Esophagus muscularis mucosa (tissue), 3 donors: Measurements from ENCODE around the gene SKI.

Experiments used
- POLR2A ChIP-seq: fragments of 450-650 bp; IDR thresholded peaks from one replicate; pipeline ENCODE4 v1.6.1; 2017; ENCODE audit warnings: antibody characterized with exemption, moderate library complexity, mild to moderate bottlenecking, low read depth
- TF ChIP-seq, protein P1 (sequence below), 3 experiments: fragments of 200-600 bp in 2 of 3; fragments of 450-650 bp in 1 of 3; sonication (generic) in 2 of 3; IDR thresholded peaks; one replicate each; pipeline ENCODE4 v1.5.1; 2017 to 2019; ENCODE audit warnings: antibody characterized with exemption in 3 of 3, mild to moderate bottlenecking in 2 of 3, moderate library complexity in 1 of 3

DNA sequence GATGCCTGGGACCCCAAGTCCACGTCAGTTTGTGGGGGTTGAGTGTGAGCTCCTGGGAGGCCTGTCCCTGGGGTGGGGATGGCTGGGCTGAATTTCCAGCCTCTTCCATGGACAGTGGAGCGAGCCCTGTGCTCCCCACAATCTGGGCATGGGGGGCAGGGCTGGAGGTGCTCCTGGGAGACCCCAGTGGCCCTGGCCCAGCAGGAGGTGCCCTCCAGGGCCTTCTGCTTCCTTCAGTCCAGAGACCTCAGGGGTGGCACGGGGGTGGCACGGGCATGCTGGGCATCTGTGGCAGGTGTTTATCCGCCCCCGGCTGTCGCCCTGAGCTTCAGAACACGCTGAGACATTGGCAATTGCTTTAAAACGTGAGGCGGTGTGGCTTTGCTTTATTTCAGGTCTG lies 122.4 kb downstream of the SKI start:
- TF ChIP-seq POLR2A = no peak
- TF ChIP-seq, protein P1, sequence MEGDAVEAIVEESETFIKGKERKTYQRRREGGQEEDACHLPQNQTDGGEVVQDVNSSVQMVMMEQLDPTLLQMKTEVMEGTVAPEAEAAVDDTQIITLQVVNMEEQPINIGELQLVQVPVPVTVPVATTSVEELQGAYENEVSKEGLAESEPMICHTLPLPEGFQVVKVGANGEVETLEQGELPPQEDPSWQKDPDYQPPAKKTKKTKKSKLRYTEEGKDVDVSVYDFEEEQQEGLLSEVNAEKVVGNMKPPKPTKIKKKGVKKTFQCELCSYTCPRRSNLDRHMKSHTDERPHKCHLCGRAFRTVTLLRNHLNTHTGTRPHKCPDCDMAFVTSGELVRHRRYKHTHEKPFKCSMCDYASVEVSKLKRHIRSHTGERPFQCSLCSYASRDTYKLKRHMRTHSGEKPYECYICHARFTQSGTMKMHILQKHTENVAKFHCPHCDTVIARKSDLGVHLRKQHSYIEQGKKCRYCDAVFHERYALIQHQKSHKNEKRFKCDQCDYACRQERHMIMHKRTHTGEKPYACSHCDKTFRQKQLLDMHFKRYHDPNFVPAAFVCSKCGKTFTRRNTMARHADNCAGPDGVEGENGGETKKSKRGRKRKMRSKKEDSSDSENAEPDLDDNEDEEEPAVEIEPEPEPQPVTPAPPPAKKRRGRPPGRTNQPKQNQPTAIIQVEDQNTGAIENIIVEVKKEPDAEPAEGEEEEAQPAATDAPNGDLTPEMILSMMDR (IDR thresholded peaks at IDR 0.05) = no peak
